Stimulated activated CD4-positive, alpha-beta T cell treated with anti-CD3 and anti-CD28 coated beads, Interleukin-1b, Interleukin-23, amount 100 ng/mL, for 24 hours (primary cell): ENCODE measurements around the gene ENPP7.

Experiments used
- DNase-seq, 4 experiments: peaks; one replicate each; pipeline ENCODE4 v3.0.0-alpha.2; 2020; ENCODE audit warnings: low read depth in 4 of 4, low spot score in 1 of 4

ENPP7 gene

DNA sequence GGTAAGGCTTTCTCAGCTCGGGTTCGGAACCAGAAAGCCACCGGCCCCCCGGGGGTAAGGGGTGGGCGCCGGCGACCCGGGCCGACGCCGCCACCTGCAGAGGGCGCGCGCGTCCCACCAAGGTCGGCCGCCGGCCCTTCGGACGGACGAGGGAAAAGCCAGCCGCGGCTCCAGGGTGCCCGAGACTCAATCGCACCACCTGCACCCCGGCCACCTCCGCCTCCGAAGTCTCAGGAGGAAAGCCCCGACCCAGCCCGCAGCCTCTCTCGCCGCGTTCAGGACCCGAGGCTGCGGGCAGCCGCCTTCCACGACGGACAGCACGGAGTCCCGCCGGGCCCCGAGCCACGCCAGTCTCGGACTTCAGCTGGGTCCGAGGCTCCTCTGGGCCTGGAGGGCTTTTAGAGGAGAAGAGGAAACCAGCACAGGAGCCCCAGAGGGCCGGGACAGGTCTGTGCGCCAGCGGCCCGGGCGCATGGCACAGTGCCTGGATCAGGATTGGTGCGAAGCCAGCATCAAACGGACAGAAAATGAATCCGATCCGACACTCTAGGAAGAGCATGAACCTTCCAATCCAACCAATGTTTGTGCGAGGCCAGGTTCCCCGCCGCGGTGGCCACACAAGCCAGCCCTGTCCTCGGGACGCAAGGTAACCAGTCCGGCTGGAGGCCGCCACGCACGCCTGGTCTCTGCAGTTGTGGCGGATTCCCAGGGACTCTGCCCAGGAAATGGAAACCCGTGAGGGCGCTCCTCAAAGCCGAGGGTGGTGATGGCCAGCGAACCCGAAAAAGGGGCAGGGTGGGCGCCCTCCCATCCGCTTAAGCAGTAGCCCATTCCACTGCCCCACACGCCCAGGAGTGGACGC, 59.4 kb downstream of the ENPP7 start:
- no peak for DNase-seq

DNA sequence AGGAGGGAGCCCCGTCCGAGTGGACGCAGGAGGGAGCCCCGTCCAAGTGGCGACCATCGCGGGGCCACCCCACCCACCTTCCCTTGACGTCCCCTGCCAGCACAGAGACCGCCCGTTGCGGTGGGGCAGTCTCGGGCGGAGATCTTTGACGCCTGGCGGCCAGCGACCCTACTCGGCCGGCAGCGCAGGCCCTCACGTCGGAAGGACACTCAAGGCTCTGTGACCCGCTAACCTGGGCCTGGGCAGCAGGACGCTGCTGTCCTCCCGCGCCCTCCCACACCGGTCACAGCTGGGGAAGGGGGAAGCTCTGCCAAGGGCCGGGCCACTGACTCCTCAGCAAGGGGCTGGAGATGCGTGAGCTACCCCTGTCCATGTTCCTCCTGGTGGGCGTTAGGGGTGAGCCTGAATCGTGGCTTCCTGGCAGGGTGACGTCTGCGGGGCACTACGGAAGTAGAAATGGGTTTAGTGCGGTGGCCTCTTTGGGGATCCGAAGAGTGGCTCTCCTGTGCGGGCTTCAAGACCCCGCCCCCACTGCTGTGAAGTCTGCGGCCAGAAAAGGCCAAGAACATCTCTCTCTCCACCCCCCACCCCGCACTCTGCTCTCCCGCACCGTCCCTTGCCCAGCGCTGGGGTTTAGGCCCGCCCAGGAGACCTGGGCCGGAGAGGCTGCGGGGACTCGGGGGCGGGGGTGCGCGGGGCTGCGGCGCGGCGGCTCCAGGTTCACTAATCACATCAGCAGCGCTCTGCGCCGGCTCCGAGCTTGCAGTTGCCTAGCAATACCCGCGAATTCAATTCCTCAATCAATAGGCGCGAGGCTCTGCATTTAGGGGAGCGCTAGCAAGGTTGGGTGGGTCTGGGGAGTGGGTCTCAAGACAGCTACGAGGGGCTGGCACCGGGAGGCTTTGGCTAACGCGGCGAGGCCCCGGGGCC, 60.3 kb downstream of the ENPP7 start:
- DNase-seq: no peak

DNA sequence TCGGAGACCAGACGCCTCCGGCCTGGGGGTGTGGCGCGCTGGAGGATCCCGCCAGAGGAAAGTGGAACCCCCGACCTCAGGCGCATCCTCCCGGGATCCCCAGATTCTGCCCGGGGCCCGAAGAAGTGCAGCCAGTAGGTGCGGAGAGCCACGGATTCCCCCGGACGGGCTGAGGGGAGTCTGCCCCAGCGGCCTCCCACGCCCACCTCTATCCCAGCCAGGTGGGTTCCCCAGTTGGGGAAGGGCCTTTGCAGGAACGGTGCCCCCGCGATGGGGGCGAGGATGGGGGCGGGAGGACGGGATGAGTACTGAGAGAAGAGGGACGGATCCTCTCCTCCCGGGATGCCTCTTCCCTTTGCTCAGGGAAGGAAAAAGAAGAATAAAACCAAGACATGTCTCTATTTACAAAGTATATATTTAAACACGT, 61.0 kb downstream of the ENPP7 start:
- no peak for DNase-seq
